SJSA1 (cell line): ENCODE data around the gene PITRM1. TPM values are rescaled to one million over a fixed set of nuclear protein-coding genes. Genes with fewer than 3 reads are reported as not detected.

Source experiments
- DNase-seq, 2 experiments: peaks; one replicate each; pipeline ENCODE4 v3.0.0-alpha.2; 2015 to 2020; ENCODE audit warnings: low spot score in 2 of 2, low read depth in 1 of 2
- H3K27ac ChIP-seq: fragments of 250-450 bp; sonication (Bioruptor Pico); 2 replicates; pipeline ENCODE4 v1.5.1; 2020; ENCODE audit warnings: mild to moderate bottlenecking, moderate library complexity
- H3K27me3 ChIP-seq: fragments of 250-450 bp; sonication (Bioruptor Pico); replicated peaks from 2 replicates; pipeline ENCODE4 v1.5.1; 2020; ENCODE audit warnings: mild to moderate bottlenecking, moderate library complexity
- H3K36me3 ChIP-seq: fragments of 250-450 bp; sonication (Bioruptor Pico); 2 replicates; pipeline ENCODE4 v1.5.1; 2020; ENCODE audit warnings: mild to moderate bottlenecking
- H3K4me1 ChIP-seq: fragments of 250-450 bp; sonication (Bioruptor Pico); replicated peaks from 2 replicates; pipeline ENCODE4 v1.6.1; 2021; ENCODE audit warnings: mild to moderate bottlenecking
- H3K4me3 ChIP-seq: fragments of 250-450 bp; sonication (Bioruptor Pico); 2 replicates; pipeline ENCODE4 v1.5.1; 2020; ENCODE audit warnings: mild to moderate bottlenecking
- H3K9me3 ChIP-seq: fragments of 250-450 bp; sonication (Bioruptor Pico); replicated peaks from 2 replicates; pipeline ENCODE4 v1.5.1; 2020; ENCODE audit warnings: mild to moderate bottlenecking
- total RNA-seq: library from RNA; depleted of rRNA; stranded (reverse); fragments of >200 nt; shearing (Covaris generic); gene quantifications from 2 replicates; pipeline ENCODE4 v1.2.3, GENCODE V29; 2014

The PITRM1 gene
- total RNA-seq, 1 experiment from 2014 or later, result 72.8 TPM

- no peak overlapping the region for H3K4me3 ChIP-seq
- no peaks in the 10 kb centered on the region for H3K9me3 ChIP-seq
- DNase-seq, result no peak
- H3K4me1 ChIP-seq, result no peaks in the 10 kb centered on the region
- no peak overlapping the region for H3K27ac ChIP-seq
- no peaks in the 10 kb centered on the region for H3K27me3 ChIP-seq
- H3K36me3 ChIP-seq, result peaks cover 100% of the 10 kb centered on the region
Measured at GRCh38 chr10:3148994-3149393, 23.6 kb downstream of the PITRM1 start.

GRCh38 chr10:3148041-3148440 lies 24.5 kb downstream of the PITRM1 start:
- H3K9me3 ChIP-seq, result no peaks in the 10 kb centered on the region
- no peaks in the 10 kb centered on the region for H3K4me1 ChIP-seq
- DNase-seq, result no peak
- no peak overlapping the region for H3K27ac ChIP-seq
- peaks cover 100% of the 10 kb centered on the region for H3K36me3 ChIP-seq
- no peaks in the 10 kb centered on the region for H3K27me3 ChIP-seq
- no peak overlapping the region for H3K4me3 ChIP-seq

- Histone ChIP-seq H3K9me3 (no peaks in the 10 kb centered on the region), H3K27ac (no peak overlapping the region), H3K27me3 (no peaks in the 10 kb centered on the region), H3K4me3 (no peak overlapping the region), H3K36me3 (peaks cover 100% of the 10 kb centered on the region), H3K4me1 (no peaks in the 10 kb centered on the region)
- no peak for DNase-seq
Measured at GRCh38 chr10:3147117-3147820, 25.3 kb downstream of the PITRM1 start.

- H3K4me1 ChIP-seq, result no peaks in the 10 kb centered on the region
- H3K36me3 ChIP-seq, result peaks cover 100% of the 10 kb centered on the region
- H3K27ac ChIP-seq, result no peak overlapping the region
- no peak for DNase-seq
- H3K4me3 ChIP-seq, result no peak overlapping the region
- no peaks in the 10 kb centered on the region for H3K9me3 ChIP-seq
- no peaks in the 10 kb centered on the region for H3K27me3 ChIP-seq
Measured at GRCh38 chr10:3146289-3146688, 26.3 kb downstream of the PITRM1 start.

- H3K4me3 ChIP-seq, result no peak overlapping the region
- DNase-seq, result no peak
- no peak overlapping the region for H3K27ac ChIP-seq
- H3K36me3 ChIP-seq, result peaks cover 100% of the 10 kb centered on the region
- no peaks in the 10 kb centered on the region for H3K9me3 ChIP-seq
- no peaks in the 10 kb centered on the region for H3K4me1 ChIP-seq
- no peaks in the 10 kb centered on the region for H3K27me3 ChIP-seq
Measured at GRCh38 chr10:3145366-3145765, 27.2 kb downstream of the PITRM1 start.

GRCh38 chr10:3143791-3144434 lies 28.7 kb downstream of the PITRM1 start:
- DNase-seq, result no peak
- no peaks in the 10 kb centered on the region for H3K4me1 ChIP-seq
- no peaks in the 10 kb centered on the region for H3K9me3 ChIP-seq
- H3K27me3 ChIP-seq, result no peaks in the 10 kb centered on the region
- peaks cover 100% of the 10 kb centered on the region for H3K36me3 ChIP-seq
- no peak overlapping the region for H3K27ac ChIP-seq
- no peak overlapping the region for H3K4me3 ChIP-seq

GRCh38 chr10:3143366-3143765 lies 29.2 kb downstream of the PITRM1 start:
- Histone ChIP-seq H3K27me3 (no peaks in the 10 kb centered on the region), H3K9me3 (no peaks in the 10 kb centered on the region), H3K4me1 (no peaks in the 10 kb centered on the region), H3K27ac (no peak overlapping the region), H3K4me3 (no peak overlapping the region), H3K36me3 (peaks cover 100% of the 10 kb centered on the region)
- no peak for DNase-seq

GRCh38 chr10:3142146-3142875 lies 30.3 kb downstream of the PITRM1 start:
- Histone ChIP-seq H3K4me1 (no peaks in the 10 kb centered on the region), H3K4me3 (no peak overlapping the region), H3K36me3 (peaks cover 100% of the 10 kb centered on the region), H3K9me3 (no peaks in the 10 kb centered on the region), H3K27ac (no peak overlapping the region), H3K27me3 (no peaks in the 10 kb centered on the region)
- DNase-seq, result no peak

- H3K27ac ChIP-seq, result no peak overlapping the region
- no peak for DNase-seq
- H3K4me1 ChIP-seq, result no peaks in the 10 kb centered on the region
- no peaks in the 10 kb centered on the region for H3K9me3 ChIP-seq
- peaks cover 100% of the 10 kb centered on the region for H3K36me3 ChIP-seq
- no peaks in the 10 kb centered on the region for H3K27me3 ChIP-seq
- H3K4me3 ChIP-seq, result no peak overlapping the region
Measured at GRCh38 chr10:3141351-3142005, 31.1 kb downstream of the PITRM1 start.

GRCh38 chr10:3140280-3140679 lies 32.3 kb downstream of the PITRM1 start:
- Histone ChIP-seq H3K4me3 (no peak overlapping the region), H3K36me3 (peaks cover 100% of the 10 kb centered on the region), H3K4me1 (no peaks in the 10 kb centered on the region), H3K27me3 (no peaks in the 10 kb centered on the region), H3K27ac (no peak overlapping the region), H3K9me3 (no peaks in the 10 kb centered on the region)
- DNase-seq, result no peak

GRCh38 chr10:3139216-3139910 lies 33.2 kb downstream of the PITRM1 start:
- H3K36me3 ChIP-seq, result peaks cover 100% of the 10 kb centered on the region

GRCh38 chr10:3137958-3138726 lies 34.4 kb downstream of the PITRM1 start:
- no peak for DNase-seq
- H3K4me1 ChIP-seq, result no peaks in the 10 kb centered on the region
- peaks cover 100% of the 10 kb centered on the region for H3K36me3 ChIP-seq
- H3K9me3 ChIP-seq, result 0 out of 2 replicates have a peak, but pooled peaks cover 2% of the 10 kb centered on the region
- no peak overlapping the region for H3K4me3 ChIP-seq
- no peak overlapping the region for H3K27ac ChIP-seq
- no peaks in the 10 kb centered on the region for H3K27me3 ChIP-seq

More at GRCh38 chr10:3139216-3139910, 33.2 kb downstream of the PITRM1 start:
- Histone ChIP-seq H3K4me1 (no peaks in the 10 kb centered on the region), H3K27ac (no peak overlapping the region), H3K4me3 (no peak overlapping the region), H3K27me3 (no peaks in the 10 kb centered on the region), H3K9me3 (no peaks in the 10 kb centered on the region)
- no peak for DNase-seq
